Measurements from ENCODE around the gene EPHA3.

EPHA3 gene

GRCh38 chr3:89164774-89165173 is 57.4 kb downstream of the EPHA3 start:
- H3K36me3 ChIP-seq = no peaks in the 10 kb centered on the region
- no peaks in the 10 kb centered on the region for H3K9me3 ChIP-seq
- no peak for DNase-seq
- H3K4me1 ChIP-seq = no peaks in the 10 kb centered on the region
- no peak overlapping the region for H3K27ac ChIP-seq
- H3K4me3 ChIP-seq = no peak overlapping the region
- no peak for TF ChIP-seq CTCF (IDR thresholded peaks at IDR 0.05)
- intact Hi-C loops (cut with DNase I; ENCODE audit: low total_unique reads) = no loop called here
- no peaks in the 10 kb centered on the region for H3K27me3 ChIP-seq

- Histone ChIP-seq H3K27me3 (no peaks in the 10 kb centered on the region), H3K4me1 (no peaks in the 10 kb centered on the region), H3K27ac (no peak overlapping the region), H3K36me3 (no peaks in the 10 kb centered on the region), H3K4me3 (no peak overlapping the region), H3K9me3 (no peaks in the 10 kb centered on the region)
- intact Hi-C loops (cut with DNase I; ENCODE audit: low total_unique reads) = no loop called here
- no peak for TF ChIP-seq CTCF (IDR thresholded peaks at IDR 0.05)
- DNase-seq = no peak
Measured at GRCh38 chr3:89165636-89166263, 58.3 kb downstream of the EPHA3 start.

- H3K27ac ChIP-seq = no peak overlapping the region
- no peak for DNase-seq
Measured at GRCh38 chr3:89171687-89172545, 64.5 kb downstream of the EPHA3 start.

GRCh38 chr3:89173546-89173945 is 66.1 kb downstream of the EPHA3 start:
- no peak overlapping the region for H3K4me3 ChIP-seq
- H3K36me3 ChIP-seq = no peaks in the 10 kb centered on the region
- no peaks in the 10 kb centered on the region for H3K9me3 ChIP-seq
- H3K27me3 ChIP-seq = no peaks in the 10 kb centered on the region
- H3K4me1 ChIP-seq = no peaks in the 10 kb centered on the region
- intact Hi-C loops (cut with DNase I; ENCODE audit: low total_unique reads) = no loop called here
- no peak for DNase-seq
- TF ChIP-seq CTCF (IDR thresholded peaks at IDR 0.05) = no peak
- H3K27ac ChIP-seq = no peak overlapping the region

More at GRCh38 chr3:89171687-89172545, 64.5 kb downstream of the EPHA3 start:
- intact Hi-C loops (cut with DNase I; ENCODE audit: low total_unique reads) = no loop called here
- Histone ChIP-seq H3K27me3 (no peaks in the 10 kb centered on the region), H3K4me3 (no peak overlapping the region), H3K4me1 (no peaks in the 10 kb centered on the region), H3K9me3 (no peaks in the 10 kb centered on the region), H3K36me3 (no peaks in the 10 kb centered on the region)
- TF ChIP-seq CTCF (IDR thresholded peaks at IDR 0.05) = no peak

GRCh38 chr3:89179355-89180001 is 72.1 kb downstream of the EPHA3 start:
- H3K27me3 ChIP-seq = no peaks in the 10 kb centered on the region
- no peak overlapping the region for H3K4me3 ChIP-seq
- no peak overlapping the region for H3K27ac ChIP-seq
- no peaks in the 10 kb centered on the region for H3K36me3 ChIP-seq
- intact Hi-C loops (cut with DNase I; ENCODE audit: low total_unique reads) = no loop called here
- no peak for TF ChIP-seq CTCF (IDR thresholded peaks at IDR 0.05)
- no peak for DNase-seq
- peaks cover 0 to 11% (median 1%) of the 10 kb centered on the region in 4 donors for H3K4me1 ChIP-seq
- no peaks in the 10 kb centered on the region for H3K9me3 ChIP-seq

All from tibial artery (tissue), 4 donors.